Measurements from ENCODE around the gene PXT1.

The PXT1 gene

DNA sequence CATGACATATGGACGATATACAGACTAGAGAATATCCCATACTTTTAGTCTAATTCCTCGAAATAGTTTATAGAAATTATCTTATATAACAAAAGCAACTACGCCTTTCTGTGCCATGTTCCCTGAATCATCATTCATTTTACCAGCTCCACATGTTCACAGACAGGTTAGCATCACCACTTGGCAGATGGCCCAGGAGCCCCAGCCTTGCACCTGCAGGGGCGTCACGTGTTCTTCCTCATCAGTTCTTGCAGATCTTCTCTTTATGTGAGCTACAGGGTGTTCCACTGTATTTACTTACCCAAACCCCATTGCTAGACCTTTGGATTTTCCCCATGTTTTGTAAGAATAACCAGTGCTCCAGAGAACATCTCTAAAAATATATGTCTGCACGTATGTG lies 93.4 kb downstream of the PXT1 start:
- DNase-seq (ENCODE audit: extremely low read depth in 1 of 2, low read depth in 1 of 2), result no peak

GRCh38 chr6:36347621-36348020 lies 95.0 kb downstream of the PXT1 start:
- DNase-seq (ENCODE audit: extremely low read depth in 1 of 2, low read depth in 1 of 2), result no peak

GRCh38 chr6:36346486-36347273 lies 96.0 kb downstream of the PXT1 start:
- DNase-seq (ENCODE audit: extremely low read depth in 1 of 2, low read depth in 1 of 2), result no peak

GRCh38 chr6:36345681-36346466 lies 96.8 kb downstream of the PXT1 start:
- no peak for DNase-seq (ENCODE audit: extremely low read depth in 1 of 2, low read depth in 1 of 2)

DNA sequence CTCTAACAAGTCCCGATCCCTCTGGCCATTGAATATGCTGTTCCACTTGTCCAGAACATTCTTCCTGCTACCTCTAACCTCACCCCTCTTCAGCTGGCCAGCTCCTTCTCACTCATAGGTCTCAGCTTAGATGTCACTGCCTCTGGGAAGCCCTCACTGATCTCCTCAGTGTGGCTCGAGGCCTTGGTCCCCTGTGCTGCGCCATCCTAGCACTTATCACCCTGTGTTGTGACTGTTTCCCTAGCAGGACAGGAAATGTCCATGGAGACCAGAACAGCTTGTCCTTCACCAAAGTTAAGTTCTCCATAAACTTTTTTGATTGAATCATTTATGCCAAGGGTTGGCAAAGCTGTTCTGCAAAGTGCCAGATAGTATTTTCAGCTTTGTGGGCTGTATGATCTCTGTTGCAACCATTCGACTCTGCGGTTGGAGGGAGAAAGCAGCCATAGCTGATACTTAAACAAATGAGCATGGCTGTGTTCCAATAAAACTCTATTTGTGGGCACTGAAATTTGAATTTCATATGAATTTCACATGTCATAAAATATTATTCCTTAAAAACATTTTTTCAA lies 99.5 kb downstream of the PXT1 start:
- DNase-seq (ENCODE audit: extremely low read depth in 1 of 2, low read depth in 1 of 2), result no peak

DNA sequence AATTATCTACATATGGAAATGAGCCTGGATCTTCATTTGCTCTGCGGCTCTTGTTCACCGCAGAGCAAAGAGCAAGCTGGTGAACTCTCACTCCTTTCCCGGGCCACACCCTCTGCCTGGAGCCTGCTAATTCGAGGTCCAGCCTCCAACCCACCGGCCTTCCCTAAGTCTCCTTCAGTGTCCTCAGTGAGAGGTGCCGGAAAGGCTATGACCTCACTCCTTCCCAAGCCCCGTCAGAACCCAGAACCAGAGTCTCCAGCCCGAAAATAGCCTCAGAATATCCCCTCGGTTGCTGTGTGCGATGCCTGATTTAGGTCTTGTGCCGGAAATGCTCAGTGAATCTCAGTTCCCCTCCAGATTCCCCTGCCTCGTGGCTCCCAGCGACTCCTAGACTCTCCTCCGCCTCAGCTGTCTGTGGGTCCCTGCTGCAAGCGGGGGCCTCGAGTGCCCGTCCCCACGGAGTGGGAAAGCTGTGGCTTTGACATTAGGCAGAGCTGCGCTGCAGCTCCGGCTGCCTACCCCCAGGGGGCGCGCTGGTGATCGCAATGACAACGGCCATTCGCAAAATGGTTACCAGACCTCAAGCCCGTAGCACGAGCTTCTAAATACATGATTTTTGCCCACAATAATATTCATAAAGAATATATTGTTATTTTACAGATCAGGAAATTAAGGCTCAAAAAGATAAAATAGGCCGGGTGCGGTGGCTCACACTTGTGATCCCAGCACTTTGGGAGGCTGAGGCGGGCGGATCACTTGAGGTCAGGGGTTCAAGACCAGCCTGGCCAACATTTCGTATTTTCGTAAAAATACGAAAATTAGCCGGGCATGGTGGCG lies 101.8 kb downstream of the PXT1 start:
- peak; percentile 16 to 37 for DNase-seq (ENCODE audit: extremely low read depth in 1 of 2, low read depth in 1 of 2)
